PC-3 (cell line): ENCODE measurements around the gene MPC2. TPM values are rescaled to one million over a fixed set of nuclear protein-coding genes. Genes with fewer than 3 reads are reported as not detected.

Experiments
- ATAC-seq: fragments of 200-7000 bp; cut with Tn5 transposase; 2 replicates; pipeline ENCODE4 v1.9.1; 2020; ENCODE audit warnings: mild to moderate bottlenecking, moderate library complexity
- BruUV-seq: library from RNA; stranded (reverse); fragments of 400-500 nt; replicated peaks from 2 replicates; lab custom pipeline; 2021; lab: Mats Ljungman, UMichigan
- CTCF ChIA-PET: fragments of 300-600 bp; sonication (Branson Sonifier 250); formaldehyde crosslinking; loops from one replicate; lab custom pipeline; 2022; ENCODE audit warnings: antibody characterized with exemption; lab: Charles Lee
- POLR2A ChIA-PET: fragments of 300-600 bp; sonication (Branson Sonifier 250); formaldehyde crosslinking; loops from one replicate; lab custom pipeline; 2022; ENCODE audit warnings: antibody characterized with exemption; ENCODE audit not compliant: unreplicated experiment; lab: Charles Lee
- DNase-seq: peaks from one replicate; pipeline ENCODE4 v3.0.0-alpha.2; 2015
- H2AFZ ChIP-seq: fragments of 300-600 bp; sonication (generic); 2 replicates; pipeline ENCODE4 v1.6.0; 2016; ENCODE audit warnings: antibody characterized with exemption, low read length
- H3F3A ChIP-seq: fragments of 300-600 bp; sonication (generic); one replicate; pipeline ENCODE4 v1.6.0; 2017; ENCODE audit warnings: antibody characterized with exemption, low read length, control low read depth, mild to moderate bottlenecking; ENCODE audit not compliant: unreplicated experiment
- H3K27ac ChIP-seq: fragments of 300-600 bp; sonication (generic); 2 replicates; pipeline ENCODE4 v1.5.1; 2016; ENCODE audit warnings: mild to moderate bottlenecking, low read length
- H3K27me3 ChIP-seq: fragments of 300-600 bp; sonication (generic); 2 replicates; pipeline ENCODE4 v1.6.1; 2016; ENCODE audit warnings: low read length, mixed read lengths
- H3K36me3 ChIP-seq: fragments of 300-600 bp; sonication (generic); 2 replicates; pipeline ENCODE4 v1.6.1; 2016; ENCODE audit warnings: low read depth, mixed run types, low read length, mixed read lengths
- H3K4me1 ChIP-seq: fragments of 300-600 bp; sonication (generic); 2 replicates; pipeline ENCODE4 v1.5.1; 2016; ENCODE audit warnings: low read length; ENCODE audit not compliant: insufficient read depth
- H3K4me2 ChIP-seq: fragments of 300-600 bp; sonication (generic); 2 replicates; pipeline ENCODE4 v1.6.0; 2016; ENCODE audit warnings: low read length
- H3K4me3 ChIP-seq: fragments of 300-600 bp; sonication (generic); 2 replicates; pipeline ENCODE4 v1.5.1; 2016; ENCODE audit warnings: mild to moderate bottlenecking, low read length, mixed read lengths
- H3K79me2 ChIP-seq: fragments of 300-600 bp; sonication (generic); 2 replicates; pipeline ENCODE4 v1.6.1; 2017; ENCODE audit warnings: low read length, mixed read lengths
- H3K9ac ChIP-seq: fragments of 300-600 bp; sonication (generic); 2 replicates; pipeline ENCODE4 v1.6.0; 2016; ENCODE audit warnings: mild to moderate bottlenecking, low read length
- H3K9me2 ChIP-seq: fragments of 300-600 bp; sonication (generic); replicated peaks from 2 replicates; pipeline ENCODE4 v1.6.1; 2016; ENCODE audit warnings: mixed run types, low read length, mixed read lengths
- H3K9me3 ChIP-seq: fragments of 300-600 bp; sonication (generic); 2 replicates; pipeline ENCODE4 v1.6.1; 2016; ENCODE audit warnings: low read length, mixed read lengths
- H4K20me1 ChIP-seq: fragments of 300-600 bp; sonication (generic); 2 replicates; pipeline ENCODE4 v1.6.1; 2016; ENCODE audit warnings: low read length, mixed read lengths
- CTCF ChIP-seq: fragments of 300-600 bp; sonication (generic); conservative IDR thresholded peaks from 2 replicates; pipeline ENCODE4 v1.5.1; 2017; ENCODE audit warnings: antibody characterized with exemption, low read depth, mild to moderate bottlenecking, low read length
- EZH2 ChIP-seq: fragments of 300-600 bp; sonication (generic); IDR thresholded peaks from one replicate; pipeline ENCODE4 v1.6.1; 2017; ENCODE audit warnings: antibody characterized with exemption, mild to moderate bottlenecking, low read length; ENCODE audit not compliant: unreplicated experiment
- EZH2phosphoT487 ChIP-seq: fragments of 300-600 bp; sonication (generic); IDR thresholded peaks from 2 replicates; pipeline ENCODE4 v1.6.1; 2018; ENCODE audit warnings: mild to moderate bottlenecking, antibody characterized with exemption, low read length, borderline replicate concordance
- intact Hi-C: fragments of 100-400 bp; cut with micrococcal nuclease; formaldehyde crosslinking; loops from 2 replicates; pipeline ENCODE4 v1.9.0; 2023
- total RNA-seq: library from RNA; depleted of rRNA; stranded (reverse); fragments of >200 nt; gene quantifications from 2 replicates; pipeline ENCODE4 v1.2.3, GENCODE V29; 2014

Gene MPC2
- total RNA-seq, 1 experiment from 2014 or later, result 60.8 TPM

DNA sequence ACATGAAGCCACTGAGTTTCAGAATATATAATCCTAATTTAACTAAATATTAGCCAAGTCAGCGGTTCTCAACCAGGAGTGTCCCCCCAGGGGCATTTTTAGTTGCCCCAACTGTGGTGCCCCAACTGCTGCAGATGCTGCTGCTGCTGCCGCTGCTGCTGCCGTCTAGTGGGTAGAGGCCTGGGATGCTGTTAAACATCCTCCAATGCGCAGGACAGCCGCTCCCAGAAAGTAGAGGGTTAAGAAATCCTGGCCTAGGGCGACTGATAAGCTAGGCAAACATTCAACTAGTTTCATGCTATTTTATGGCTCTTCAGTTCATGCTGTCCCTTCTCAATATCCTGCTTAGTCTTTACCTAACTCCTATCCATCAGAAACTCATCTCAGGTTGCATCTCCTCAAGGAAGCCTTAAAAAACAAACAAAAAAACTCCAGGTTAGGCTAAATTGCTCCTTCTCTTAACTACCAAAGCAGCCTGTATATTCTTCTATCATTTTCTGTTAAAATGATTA, 10.3 kb downstream of the MPC2 start:
- TF ChIP-seq CTCF, result no peak
- no peak for TF ChIP-seq EZH2phosphoT487
- TF ChIP-seq EZH2, result no peak
- no peak overlapping the region for H3K9ac ChIP-seq
- H3K9me2 ChIP-seq, result no peaks in the 10 kb centered on the region
- H3K4me2 ChIP-seq, result no peak overlapping the region
- H3K79me2 ChIP-seq, result peaks cover 12% of the 10 kb centered on the region; the same call in 1 of the 2 replicates
- H4K20me1 ChIP-seq, result no peaks in the 10 kb centered on the region
- BruUV-seq, result no TSS peak
- POLR2A ChIA-PET, result no interaction called here
- peaks cover 17% of the 10 kb centered on the region for H3K4me1 ChIP-seq
- CTCF ChIA-PET, result no interaction called here
- intact Hi-C loops, result no loop called here
- ATAC-seq, result no peak
- no peaks in the 10 kb centered on the region for H3F3A ChIP-seq
- peaks cover 3% of the 10 kb centered on the region; the same call in 1 of the 2 replicates for H3K36me3 ChIP-seq
- H3K27ac ChIP-seq, result no peak overlapping the region
- H3K27me3 ChIP-seq, result no peaks in the 10 kb centered on the region
- no peak overlapping the region for H3K4me3 ChIP-seq
- no peaks in the 10 kb centered on the region for H3K9me3 ChIP-seq
- no peak for DNase-seq
- no peak overlapping the region for H2AFZ ChIP-seq

DNA sequence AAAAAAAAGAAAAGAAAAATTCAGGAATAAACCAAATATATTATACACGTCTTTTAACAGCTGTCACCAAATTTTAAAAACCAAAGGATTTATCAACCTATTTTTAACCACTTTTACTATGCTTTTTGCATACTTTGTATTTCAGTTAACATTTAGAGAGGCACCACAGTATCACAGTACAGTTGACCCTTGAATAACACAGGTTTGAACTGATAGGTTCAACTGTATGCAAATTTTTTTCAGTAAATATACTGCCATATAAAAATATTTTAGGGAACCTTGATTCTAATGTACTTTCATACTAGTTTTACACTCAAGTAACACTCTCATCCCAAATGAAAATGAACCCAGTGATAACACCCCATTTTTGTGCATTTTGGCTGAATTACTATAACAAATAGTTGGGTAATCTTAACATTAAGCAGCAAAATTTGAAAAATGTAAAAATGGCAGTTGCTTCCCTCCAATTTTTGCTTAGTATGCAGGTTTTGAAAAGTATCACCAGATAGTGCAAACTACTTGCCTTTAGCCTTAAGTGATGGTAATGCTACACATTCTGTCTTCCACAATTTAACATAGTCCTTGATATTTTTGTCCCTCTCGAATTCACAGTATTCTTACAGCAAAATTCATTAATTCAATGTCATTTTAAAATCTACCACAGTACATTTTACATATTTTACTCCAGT, 12.2 kb downstream of the MPC2 start:
- Histone ChIP-seq H3K4me3 (no peak overlapping the region), H3K79me2 (no peaks in the 10 kb centered on the region), H3K9me3 (no peaks in the 10 kb centered on the region), H4K20me1 (no peaks in the 10 kb centered on the region), H3K9ac (no peak overlapping the region), H3K36me3 (peaks cover 3% of the 10 kb centered on the region; the same call in 1 of the 2 replicates), H2AFZ (no peak overlapping the region), H3K27ac (no peak overlapping the region), H3K9me2 (no peaks in the 10 kb centered on the region), H3K27me3 (no peaks in the 10 kb centered on the region), H3K4me1 (peaks cover 17% of the 10 kb centered on the region), H3K4me2 (no peak overlapping the region), H3F3A (no peaks in the 10 kb centered on the region)
- ATAC-seq (no peak), DNase-seq (no peak)
- ChIA-PET CTCF (no interaction called here), POLR2A (no interaction called here)
- TF ChIP-seq EZH2phosphoT487, result no peak
- no peak for TF ChIP-seq EZH2
- TF ChIP-seq CTCF, result no peak
- BruUV-seq, result no TSS peak
- intact Hi-C loops, result no loop called here

DNA sequence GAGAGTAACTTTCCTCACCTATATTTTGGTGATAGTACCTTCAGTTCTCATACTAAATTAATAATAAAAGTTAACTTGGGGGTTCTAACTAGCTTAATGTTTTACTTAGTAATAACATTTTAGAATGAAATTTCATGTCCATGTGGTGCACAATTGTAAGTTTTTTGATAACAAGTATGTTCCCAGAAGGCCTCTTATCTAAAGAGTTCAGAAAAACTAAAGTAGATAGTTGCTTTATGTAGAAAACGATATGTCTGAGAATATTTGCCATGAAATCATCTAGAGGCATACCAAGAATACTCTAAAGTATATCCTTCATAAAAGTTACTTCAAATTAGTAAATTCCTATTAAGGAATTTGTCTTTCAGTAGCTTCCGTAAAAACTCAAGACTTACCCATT, 12.8 kb downstream of the MPC2 start:
- Histone ChIP-seq H2AFZ (no peak overlapping the region), H3K9me2 (no peaks in the 10 kb centered on the region), H4K20me1 (no peaks in the 10 kb centered on the region), H3K27ac (no peak overlapping the region), H3K79me2 (no peaks in the 10 kb centered on the region), H3K4me1 (peaks cover 17% of the 10 kb centered on the region), H3K9ac (no peak overlapping the region), H3K4me2 (no peak overlapping the region), H3K36me3 (peaks cover 3% of the 10 kb centered on the region; the same call in 1 of the 2 replicates), H3F3A (no peaks in the 10 kb centered on the region), H3K9me3 (no peaks in the 10 kb centered on the region), H3K27me3 (no peaks in the 10 kb centered on the region), H3K4me3 (no peak overlapping the region)
- BruUV-seq, result no TSS peak
- ChIA-PET CTCF (interaction anchor here (0.8 kb wide), 1 partner anchor 158 kb away, joined by 5 read pairs; no protein-coding TSS in a partner anchor), POLR2A (no interaction called here)
- DNase-seq, result no peak
- intact Hi-C loops, result no loop called here
- TF ChIP-seq EZH2phosphoT487 (no peak), CTCF (no peak), EZH2 (no peak)
- no peak for ATAC-seq
